ENCODE results near the gene MYMX.

DNA sequence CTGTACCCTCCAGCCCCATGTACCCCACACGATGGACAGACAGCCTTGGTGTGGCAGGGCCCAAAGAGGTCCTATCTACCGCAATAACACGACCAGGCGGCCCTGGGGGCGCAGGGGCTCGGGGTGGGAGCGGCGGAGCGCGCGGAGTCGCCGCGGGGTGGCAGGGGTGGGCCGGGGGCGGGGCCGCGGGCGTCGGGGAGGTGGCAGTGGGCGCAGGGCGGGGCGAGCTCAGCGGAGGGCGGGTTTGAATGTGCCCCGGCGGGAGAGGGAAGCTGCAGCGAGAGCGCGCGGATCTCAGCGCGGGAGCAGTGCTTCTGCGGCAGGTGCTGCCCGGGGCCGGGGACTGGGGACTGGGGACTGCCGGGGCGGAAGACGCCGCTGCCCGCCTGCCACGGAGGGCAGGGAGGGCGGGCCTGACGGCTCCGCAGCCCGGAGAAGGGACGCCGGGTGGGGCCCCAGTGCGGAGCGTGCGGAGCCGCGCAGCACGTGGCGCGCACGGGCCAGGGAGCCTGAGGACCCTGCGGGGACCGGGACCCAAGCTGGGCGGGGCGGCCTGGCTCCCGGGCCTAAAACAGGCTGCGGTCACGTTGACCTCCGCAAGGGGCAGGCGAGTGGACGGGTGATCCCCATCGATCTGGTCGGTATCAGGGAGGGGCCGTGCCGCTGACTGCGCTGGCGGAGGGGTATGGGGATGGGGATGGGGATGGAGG, 6.7 kb downstream of the MYMX start, which contains the start of gene SLC29A1:
- TF ChIP-seq POLR2AphosphoS5 (IDR thresholded peaks at IDR 0.05; ENCODE audit: borderline replicate concordance, low read depth, low read length) = peak; percentile 87
- no peak for TF ChIP-seq EZH2 (IDR thresholded peaks at IDR 0.05)
- TF ChIP-seq FOXP2 (optimal IDR thresholded peaks at IDR 0.05; ENCODE audit: control extremely low read depth, extremely low read length, insufficient read depth) = no peak
